Skeletal muscle tissue (tissue), 4 donors: ENCODE measurements around the gene APOA5. TPM values are rescaled to one million over a fixed set of nuclear protein-coding genes. Genes with fewer than 3 reads are reported as not detected.

Experiments
- H3K27ac ChIP-seq: one replicate; pipeline ENCODE4 v1.7.0; 2013; ENCODE audit warnings: mild to moderate bottlenecking, low read depth, low read length, inconsistent platforms
- H3K27me3 ChIP-seq, 3 donors: one replicate each; pipeline ENCODE4 v1.7.0; 2013; ENCODE audit warnings: low read length in 3 of 3; ENCODE audit not compliant: control insufficient read depth in 3 of 3, insufficient read depth in 3 of 3
- H3K36me3 ChIP-seq, 3 donors: one replicate each; pipeline ENCODE4 v1.7.0; 2013; ENCODE audit warnings: low read length in 3 of 3; ENCODE audit not compliant: control insufficient read depth in 3 of 3, insufficient read depth in 3 of 3
- H3K4me1 ChIP-seq, 3 donors: one replicate each; pipeline ENCODE4 v1.7.0; 2013; ENCODE audit warnings: low read length in 3 of 3, mild to moderate bottlenecking in 3 of 3; ENCODE audit not compliant: control insufficient read depth in 3 of 3, insufficient read depth in 3 of 3
- H3K4me3 ChIP-seq, 3 donors: one replicate each; pipeline ENCODE4 v1.7.0; 2013; ENCODE audit warnings: low read length in 3 of 3
- H3K9ac ChIP-seq, 3 donors: one replicate each; pipeline ENCODE4 v1.7.0; 2013; ENCODE audit warnings: low read length in 3 of 3, mild to moderate bottlenecking in 3 of 3, moderate library complexity in 2 of 3, low read depth in 1 of 3
- H3K9me3 ChIP-seq, 3 donors: one replicate each; pipeline ENCODE4 v1.7.0; 2013; ENCODE audit warnings: low read length in 3 of 3; ENCODE audit not compliant: control insufficient read depth in 3 of 3
- total RNA-seq: library from RNA; depleted of rRNA; stranded (reverse); fragments of >200 nt; gene quantifications from one replicate; pipeline ENCODE4 v1.2.3, GENCODE V29; 2014
- donor health status: Osteomylitis.

The APOA5 gene
- total RNA-seq, 1 donor from 2014 or later: not detected

GRCh38 chr11:116798368-116798767, 6.7 kb upstream of the APOA5 start:
- no peaks in the 10 kb centered on the region for H3K4me1 ChIP-seq
- H3K27ac ChIP-seq: no peak overlapping the region

GRCh38 chr11:116797816-116798215, 6.1 kb upstream of the APOA5 start:
- H3K9ac ChIP-seq: no peak overlapping the region
- H3K9me3 ChIP-seq: no peaks in the 10 kb centered on the region
- no peaks in the 10 kb centered on the region for H3K4me1 ChIP-seq
- no peak overlapping the region for H3K27ac ChIP-seq
- peaks cover 0 to 2% (median 0%) of the 10 kb centered on the region in 3 donors for H3K27me3 ChIP-seq
- no peak overlapping the region for H3K4me3 ChIP-seq
- no peaks in the 10 kb centered on the region for H3K36me3 ChIP-seq

More at GRCh38 chr11:116798368-116798767, 6.7 kb upstream of the APOA5 start:
- Histone ChIP-seq H3K27me3 (peaks cover 0 to 2% (median 0%) of the 10 kb centered on the region in 3 donors), H3K4me3 (no peak overlapping the region), H3K9me3 (no peaks in the 10 kb centered on the region), H3K36me3 (no peaks in the 10 kb centered on the region), H3K9ac (no peak overlapping the region)

DNA sequence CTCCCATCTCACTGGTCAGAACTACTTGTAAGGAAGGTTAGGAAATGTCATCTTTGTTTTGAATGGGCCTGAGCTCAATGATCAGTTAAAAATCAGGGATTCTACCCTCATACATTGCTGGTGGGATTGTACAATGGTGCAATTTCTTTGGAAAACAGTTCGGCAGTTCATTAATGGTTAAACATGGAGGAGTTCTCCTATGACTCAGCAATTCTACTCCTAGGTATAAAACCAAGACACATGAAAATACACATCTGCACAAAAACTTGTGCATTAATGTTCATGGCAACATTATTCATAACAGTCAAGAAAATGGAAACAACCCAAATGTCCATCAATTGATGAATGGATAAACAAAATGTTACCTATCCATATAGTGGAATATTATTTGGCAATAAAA, 4.9 kb upstream of the APOA5 start:
- no peak overlapping the region for H3K4me3 ChIP-seq
- no peak overlapping the region for H3K27ac ChIP-seq
- H3K9me3 ChIP-seq: no peaks in the 10 kb centered on the region
- H3K4me1 ChIP-seq: peaks cover 1 to 3% (median 2%) of the 10 kb centered on the region in 3 donors
- H3K36me3 ChIP-seq: no peaks in the 10 kb centered on the region
- peaks cover 0 to 2% (median 0%) of the 10 kb centered on the region in 3 donors for H3K27me3 ChIP-seq
- H3K9ac ChIP-seq: no peak overlapping the region

DNA sequence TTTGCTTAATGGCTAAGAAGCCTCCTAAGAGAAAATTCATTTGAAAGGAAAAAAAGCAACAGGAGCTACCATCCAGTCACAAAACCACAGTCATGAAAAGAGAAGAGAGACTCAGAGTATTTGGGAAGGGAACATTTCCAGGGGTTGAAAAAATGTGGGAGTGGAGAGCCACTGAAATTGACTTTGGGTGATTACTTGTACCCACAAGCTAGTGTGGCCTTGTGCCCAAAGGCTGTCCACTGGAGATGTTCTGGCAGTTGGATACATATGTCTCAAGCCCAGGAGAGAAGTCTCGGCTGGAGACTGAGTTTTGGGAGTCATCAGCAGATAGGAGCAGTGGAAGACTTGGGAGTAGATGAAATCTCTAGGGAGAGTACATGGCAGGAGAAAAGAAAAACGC, 3.2 kb upstream of the APOA5 start:
- no peak overlapping the region for H3K4me3 ChIP-seq

GRCh38 chr11:116793772-116794097, 2.1 kb upstream of the APOA5 start:
- no peaks in the 10 kb centered on the region for H3K9me3 ChIP-seq
- H3K4me3 ChIP-seq: no peak overlapping the region
- H3K4me1 ChIP-seq: peaks cover 5 to 10% (median 7%) of the 10 kb centered on the region in 3 donors
- no peak overlapping the region for H3K9ac ChIP-seq
- H3K27me3 ChIP-seq: peaks cover 0 to 3% (median 0%) of the 10 kb centered on the region in 3 donors
- no peak overlapping the region for H3K27ac ChIP-seq
- H3K36me3 ChIP-seq: no peaks in the 10 kb centered on the region

More for the DNA sequence above, 3.2 kb upstream of the APOA5 start:
- no peaks in the 10 kb centered on the region for H3K9me3 ChIP-seq
- H3K27ac ChIP-seq: no peak overlapping the region
- H3K36me3 ChIP-seq: no peaks in the 10 kb centered on the region
- no peak overlapping the region for H3K9ac ChIP-seq
- H3K27me3 ChIP-seq: peaks cover 0 to 3% (median 0%) of the 10 kb centered on the region in 3 donors
- H3K4me1 ChIP-seq: peaks cover 5 to 10% (median 7%) of the 10 kb centered on the region in 3 donors

DNA sequence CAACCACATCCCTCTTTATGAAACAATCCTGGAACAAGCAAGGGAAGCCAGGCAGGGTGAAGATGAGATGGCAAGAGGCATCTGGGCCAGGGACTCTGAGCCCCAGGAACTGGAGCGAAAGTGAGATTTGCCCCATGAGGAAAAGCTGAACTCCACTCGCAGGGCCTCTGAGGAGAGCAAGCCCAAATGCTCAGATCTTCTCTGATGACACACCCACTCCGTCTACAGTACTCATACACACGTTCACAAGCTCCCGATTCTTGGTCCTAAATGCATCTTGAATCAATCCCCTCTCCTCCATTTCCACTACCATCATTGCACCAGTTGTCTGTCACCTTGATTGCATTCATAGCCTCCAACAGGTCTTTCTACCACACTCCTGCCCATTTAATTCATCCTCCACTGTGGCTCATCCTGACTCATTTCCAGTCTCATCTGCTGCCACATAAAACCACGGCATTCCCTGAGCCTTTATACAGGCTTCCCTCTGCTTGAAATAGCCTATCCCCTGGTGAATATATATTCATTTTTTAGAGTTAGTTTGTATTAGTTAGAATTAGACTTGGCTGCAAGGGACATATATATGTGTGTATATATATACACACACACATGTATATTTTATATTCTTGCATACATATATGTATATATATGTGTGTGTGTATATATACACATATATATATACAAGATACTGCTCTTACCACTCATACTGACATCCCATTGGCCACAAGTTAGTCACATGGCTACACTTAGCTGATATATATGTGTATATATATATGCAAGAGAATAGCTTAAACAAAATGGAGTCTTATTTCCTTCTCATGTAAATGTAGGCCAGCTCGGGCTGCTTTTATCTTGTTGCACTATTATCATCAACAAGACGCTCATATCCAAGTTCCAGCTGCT, 1.4 kb upstream of the APOA5 start:
- no peak overlapping the region for H3K4me3 ChIP-seq
- no peak overlapping the region for H3K9ac ChIP-seq
- no peaks in the 10 kb centered on the region for H3K9me3 ChIP-seq
- H3K36me3 ChIP-seq: no peaks in the 10 kb centered on the region
- peaks cover 0 to 3% (median 0%) of the 10 kb centered on the region in 3 donors for H3K27me3 ChIP-seq
- no peak overlapping the region for H3K27ac ChIP-seq
- H3K4me1 ChIP-seq: peaks cover 11 to 15% (median 13%) of the 10 kb centered on the region in 3 donors

- Histone ChIP-seq H3K4me1 (peaks cover 13 to 18% (median 15%) of the 10 kb centered on the region in 3 donors), H3K27me3 (peaks cover 0 to 3% (median 0%) of the 10 kb centered on the region in 3 donors), H3K36me3 (no peaks in the 10 kb centered on the region), H3K27ac (no peak overlapping the region), H3K9ac (no peak overlapping the region), H3K4me3 (no peak overlapping the region), H3K9me3 (no peaks in the 10 kb centered on the region)
Measured at GRCh38 chr11:116792144-116792868, 627 bp upstream of the APOA5 start.

GRCh38 chr11:116791002-116791812, 472 bp downstream of the APOA5 start:
- H3K36me3 ChIP-seq: peaks cover 0 to 3% (median 3%) of the 10 kb centered on the region in 3 donors

DNA sequence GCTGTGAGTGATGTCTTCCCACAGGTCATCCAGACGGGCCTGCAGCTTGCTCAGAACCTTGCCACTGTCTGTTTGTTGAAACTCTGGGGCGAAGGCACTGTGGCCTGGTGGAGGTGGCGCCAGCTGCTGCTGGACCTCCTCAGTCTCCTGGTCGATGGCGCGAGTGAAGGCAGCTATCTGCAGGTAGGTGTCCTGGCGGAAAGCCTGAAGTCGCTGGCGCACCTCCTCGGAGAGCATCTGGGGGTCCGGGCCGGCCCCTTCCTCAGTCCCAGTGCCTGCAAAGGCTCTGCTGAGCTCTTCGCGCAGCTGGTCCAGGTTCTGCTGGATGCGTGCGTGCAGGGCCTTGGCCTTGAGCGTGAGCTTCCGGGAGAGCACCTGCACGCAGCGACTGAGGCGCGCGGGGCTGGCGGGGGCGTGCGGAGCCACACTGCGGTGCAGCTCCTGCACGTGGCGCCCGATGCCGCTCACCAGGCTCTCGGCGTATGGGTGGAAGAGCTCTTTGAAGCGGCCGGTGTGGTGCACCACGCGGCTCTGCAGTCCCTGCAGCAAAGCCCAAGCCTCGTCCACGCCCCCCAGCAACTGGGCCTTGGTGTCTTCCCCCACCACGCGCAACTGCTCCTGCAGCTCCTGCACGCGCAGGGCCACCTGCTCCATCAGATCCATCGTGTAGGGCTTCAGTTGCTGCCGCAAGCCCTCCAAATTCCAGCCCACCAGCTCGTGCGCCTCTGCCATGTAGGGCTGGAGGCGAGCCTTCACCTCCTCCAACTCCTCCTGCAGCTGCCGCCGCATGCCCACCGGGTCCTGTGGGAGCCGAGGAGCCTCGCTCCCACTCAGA, 1.3 kb downstream of the APOA5 start:
- no peaks in the 10 kb centered on the region for H3K9me3 ChIP-seq
- peak overlapping the region in 1 of 3 donors; percentile 33 for H3K9ac ChIP-seq
- H3K4me1 ChIP-seq: peaks cover 20 to 29% (median 21%) of the 10 kb centered on the region in 3 donors
- peaks cover 0 to 3% (median 0%) of the 10 kb centered on the region in 3 donors for H3K27me3 ChIP-seq
- H3K4me3 ChIP-seq: no peak overlapping the region
- no peak overlapping the region for H3K27ac ChIP-seq
- H3K36me3 ChIP-seq: peaks cover 5 to 10% (median 9%) of the 10 kb centered on the region in 3 donors

More at GRCh38 chr11:116791002-116791812, 472 bp downstream of the APOA5 start:
- H3K4me1 ChIP-seq: peaks cover 20 to 29% (median 21%) of the 10 kb centered on the region in 3 donors
- H3K9ac ChIP-seq: peak overlapping the region in 1 of 3 donors; percentile 33
- peak overlapping the region; percentile 45 to 62 (median 55) for H3K4me3 ChIP-seq
- H3K9me3 ChIP-seq: no peaks in the 10 kb centered on the region
- no peak overlapping the region for H3K27ac ChIP-seq
- H3K27me3 ChIP-seq: peaks cover 0 to 3% (median 0%) of the 10 kb centered on the region in 3 donors
